Melanocyte of skin (primary cell): ENCODE measurements around the gene GPR50. TPM values are rescaled to one million over a fixed set of nuclear protein-coding genes. Genes with fewer than 3 reads are reported as not detected.

Source experiments
- small RNA-seq, 2 donors: library from RNA; depleted of rRNA; stranded (forward); fragments of <200 nt; gene quantifications; one replicate each; pipeline ENCODE3, GENCODE V24; 2012
- total RNA-seq, 2 donors: library from RNA; depleted of rRNA; stranded (reverse); fragments of >200 nt; gene quantifications; 2 replicates each; pipeline ENCODE4 v1.2.3, GENCODE V29; 2012

The GPR50 gene
- not detected for total RNA-seq

DNA sequence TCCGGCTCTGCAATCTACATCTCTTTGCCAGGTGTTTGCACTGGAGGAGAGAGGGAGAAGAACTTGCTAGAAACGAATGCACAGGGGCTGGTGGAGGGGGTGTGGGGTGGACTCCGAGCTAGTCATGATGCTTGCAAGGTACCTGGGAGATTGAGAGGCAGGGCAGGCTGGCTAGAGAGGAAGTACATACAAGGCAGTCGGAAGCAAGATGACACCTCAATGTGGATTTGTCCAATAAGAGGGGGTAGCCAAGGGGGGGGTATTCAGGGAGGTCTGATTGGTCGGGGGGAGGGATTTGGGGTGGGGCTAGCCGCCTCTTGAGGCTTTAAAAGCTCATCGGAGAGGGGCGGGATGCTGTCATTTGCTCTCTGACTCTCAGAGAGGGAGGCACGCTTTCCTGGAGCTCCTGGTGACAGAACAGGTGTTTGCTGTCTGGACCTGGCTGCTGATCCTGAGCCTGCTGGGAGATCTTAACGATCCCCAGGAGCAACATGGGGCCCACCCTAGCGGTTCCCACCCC, at the start of gene GPR50:
GPR50 (plus strand) TSS at position 354 of the 520 bp plus-strand sequence; CDS start at position 492, 138 bp downstream.

Small RNAs within 50 kb of the gene (small RNA-seq; reads per million reads assigned to genes)
- gene MIR4330, result 0 reads per million in 2 donors

Other genes starting within 250 kb of the GPR50 start
- 10 to 100 TPM in 1 of 2 donors, 1 to 10 TPM in 1; 9.6 to 21.6 TPM for gene HMGB3, start 193.2 kb upstream of the GPR50 start, total RNA-seq
- 10 to 100 TPM; 49.9 to 68.6 TPM for gene VMA21, start 220.6 kb downstream of the GPR50 start, total RNA-seq